GM23338 (cell line): ENCODE results near the gene CLN6. TPM values are rescaled to one million over a fixed set of nuclear protein-coding genes. Genes with fewer than 3 reads are reported as not detected.

Source experiments
- ATAC-seq: fragments of 200-7000 bp; cut with Tn5 transposase; 3 replicates; pipeline ENCODE4 v1.9.1; 2020
- DNase-seq: peaks from one replicate; pipeline ENCODE4 v3.0.0-alpha.2; 2015; ENCODE audit warnings: low spot score
- H2AFZ ChIP-seq: fragments of 200-600 bp; sonication (generic); 2 replicates; pipeline ENCODE4 v1.8.0; 2016; ENCODE audit warnings: antibody characterized with exemption, mild to moderate bottlenecking, moderate library complexity
- H3F3A ChIP-seq: fragments of 200-600 bp; sonication (generic); replicated peaks from 2 replicates; pipeline ENCODE4 v1.8.0; 2017; ENCODE audit warnings: antibody characterized with exemption, mixed run types, low read depth
- H3K27ac ChIP-seq: fragments of 200-600 bp; sonication (generic); 2 replicates; pipeline ENCODE4 v1.6.1; 2016; ENCODE audit warnings: low read depth
- H3K27me3 ChIP-seq: fragments of 200-600 bp; sonication (generic); 2 replicates; pipeline ENCODE4 v1.8.0; 2016; ENCODE audit warnings: mild to moderate bottlenecking, mixed run types, moderate library complexity; ENCODE audit not compliant: insufficient read depth
- H3K36me3 ChIP-seq: fragments of 200-600 bp; sonication (generic); 2 replicates; pipeline ENCODE4 v1.8.0; 2016; ENCODE audit warnings: mild to moderate bottlenecking; ENCODE audit not compliant: insufficient read depth
- H3K4me1 ChIP-seq: fragments of 200-600 bp; sonication (generic); 2 replicates; pipeline ENCODE4 v1.8.0; 2016; ENCODE audit warnings: mild to moderate bottlenecking, moderate library complexity; ENCODE audit not compliant: insufficient read depth
- H3K4me2 ChIP-seq: fragments of 200-600 bp; sonication (generic); 2 replicates; pipeline ENCODE4 v1.7.1; 2017; ENCODE audit warnings: mixed run types
- H3K4me3 ChIP-seq: fragments of 200-600 bp; sonication (generic); 2 replicates; pipeline ENCODE4 v1.6.1; 2016; ENCODE audit warnings: mixed run types
- H3K79me2 ChIP-seq: fragments of 200-600 bp; sonication (generic); replicated peaks from 2 replicates; pipeline ENCODE4 v1.8.0; 2017; ENCODE audit warnings: mild to moderate bottlenecking; ENCODE audit not compliant: insufficient read depth
- H3K9me2 ChIP-seq: fragments of 200-600 bp; sonication (generic); 2 replicates; pipeline ENCODE4 v1.8.0; 2017; ENCODE audit not compliant: insufficient read depth
- H4K20me1 ChIP-seq: fragments of 200-600 bp; sonication (generic); replicated peaks from 2 replicates; pipeline ENCODE4 v1.8.0; 2017; ENCODE audit warnings: mild to moderate bottlenecking; ENCODE audit not compliant: insufficient read depth
- H3K27ac Mint-ChIP-seq: 2 replicates; pipeline ENCODE4 v1.8.0; 2020; ENCODE audit warnings: inconsistent platforms, mild to moderate bottlenecking, moderate library complexity, mixed read lengths
- H3K27me3 Mint-ChIP-seq: 3 replicates; pipeline ENCODE4 v1.8.0; 2022; ENCODE audit warnings: low read depth, mild to moderate bottlenecking, moderate library complexity, mixed read lengths, inconsistent platforms; ENCODE audit not compliant: insufficient read depth, poor library complexity
- H3K36me3 Mint-ChIP-seq: 3 replicates; pipeline ENCODE4 v1.8.0; 2021; ENCODE audit warnings: low read depth, mild to moderate bottlenecking, inconsistent platforms, moderate library complexity, mixed read lengths
- H3K4me1 Mint-ChIP-seq: 3 replicates; pipeline ENCODE4 v1.8.0; 2020; ENCODE audit warnings: mild to moderate bottlenecking, inconsistent platforms, mixed read lengths
- H3K4me3 Mint-ChIP-seq: 3 replicates; pipeline ENCODE4 v1.8.0; 2021; ENCODE audit warnings: moderate library complexity, mild to moderate bottlenecking, inconsistent platforms, mixed read lengths
- H3K9me3 Mint-ChIP-seq: 3 replicates; pipeline ENCODE4 v1.8.0; 2020; ENCODE audit warnings: moderate library complexity, mild to moderate bottlenecking, inconsistent platforms, mixed read lengths
- EZH2 ChIP-seq: fragments of 200-600 bp; sonication (generic); IDR thresholded peaks from one replicate; pipeline ENCODE4 v1.8.0; 2017; ENCODE audit warnings: antibody characterized with exemption, mild to moderate bottlenecking, low read depth; ENCODE audit not compliant: unreplicated experiment
- EZH2phosphoT487 ChIP-seq: fragments of 200-600 bp; sonication (generic); IDR thresholded peaks from one replicate; pipeline ENCODE4 v1.8.1; 2018; ENCODE audit warnings: antibody characterized with exemption; ENCODE audit not compliant: unreplicated experiment
- JUNB ChIP-seq: IDR thresholded peaks from one replicate; pipeline ENCODE4 v1.6.1; 2016; ENCODE audit warnings: antibody characterized with exemption; ENCODE audit not compliant: unreplicated experiment
- NANOG ChIP-seq: IDR thresholded peaks from 2 replicates; pipeline ENCODE4 v1.6.1; 2016; ENCODE audit warnings: antibody characterized with exemption, borderline replicate concordance
- POLR2AphosphoS5 ChIP-seq: IDR thresholded peaks from 2 replicates; pipeline ENCODE4 v1.6.1; 2016; ENCODE audit warnings: antibody characterized with exemption, low read depth
- STAT1 ChIP-seq: IDR thresholded peaks from one replicate; pipeline ENCODE4 v1.6.1; 2016; ENCODE audit warnings: antibody characterized with exemption; ENCODE audit not compliant: unreplicated experiment
- ZNF114 ChIP-seq: fragments of 250-450 bp; sonication (Bioruptor Pico); IDR thresholded peaks from 2 replicates; pipeline ENCODE4 v1.5.0; 2020; ENCODE audit warnings: mild to moderate bottlenecking, moderate library complexity
- ZNF331 ChIP-seq: fragments of 250-450 bp; sonication (Bioruptor Pico); IDR thresholded peaks from 2 replicates; pipeline ENCODE4 v1.5.0; 2020; ENCODE audit warnings: low read depth, mild to moderate bottlenecking, moderate library complexity
- polyA plus RNA-seq: library from polyadenylated mRNA; unstranded; fragments of >200 nt; fragmentation: Nextera tagmentation; extraction: Ambion mirVana; gene quantifications from 2 replicates; pipeline ENCODE4 v1.2.1, GENCODE V29; 2016
- total RNA-seq: library from RNA; depleted of rRNA; stranded (reverse); fragments of >200 nt; shearing (Covaris generic); gene quantifications from 2 replicates; pipeline ENCODE4 v1.2.3, GENCODE V29; 2014
- TF ChIP-seq, protein P1 (sequence below): fragments of 250-450 bp; sonication (Bioruptor Pico); IDR thresholded peaks from 2 replicates; pipeline ENCODE4 v1.5.0; 2020; ENCODE audit warnings: mild to moderate bottlenecking, moderate library complexity
- TF ChIP-seq, protein P2 (sequence below): IDR thresholded peaks from one replicate; pipeline ENCODE4 v1.6.1; 2018; ENCODE audit warnings: antibody characterized with exemption; ENCODE audit not compliant: unreplicated experiment

Gene CLN6
- total and polyA plus RNA-seq, 2 experiments from 2014 or later, result 20.7 to 69.5 TPM

DNA sequence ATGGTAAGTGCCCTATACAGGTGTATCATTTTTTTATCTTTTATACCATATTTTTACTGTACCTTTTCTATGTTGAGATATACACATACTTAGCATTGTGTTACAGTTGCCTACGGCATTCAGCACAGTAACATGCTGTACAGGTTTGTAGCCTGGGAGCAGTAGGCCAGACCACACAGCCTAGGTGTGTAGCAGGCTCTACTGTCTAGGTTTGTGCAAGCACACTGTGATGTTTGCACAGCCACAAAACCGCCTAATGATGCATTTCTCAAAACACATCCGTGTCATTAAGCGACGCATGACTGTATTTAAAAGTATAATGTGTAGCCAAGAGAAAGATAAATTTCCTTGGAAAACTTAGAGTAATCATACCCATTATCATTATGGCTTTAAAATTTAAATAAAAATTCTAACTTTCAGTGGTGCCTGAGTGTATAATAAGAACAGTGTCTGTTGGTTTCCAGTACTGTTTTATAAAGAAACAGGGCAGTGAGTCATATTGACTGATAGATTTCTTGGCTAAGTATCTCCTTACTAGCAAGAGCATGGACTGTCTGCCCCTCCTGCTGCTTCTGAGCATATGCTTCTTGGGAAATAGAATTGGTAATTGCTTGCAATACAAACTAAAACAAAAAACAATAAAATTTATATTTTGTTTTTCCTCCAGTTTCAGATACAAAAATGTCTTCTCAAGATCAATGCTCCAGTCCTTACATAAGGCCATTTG, 42.7 kb downstream of the CLN6 start:
- Histone ChIP-seq H4K20me1 (no peaks in the 10 kb centered on the region; the same call in 1 of the 2 replicates), H3K79me2 (no peaks in the 10 kb centered on the region), H3K4me1 (no peaks in the 10 kb centered on the region), H3F3A (no peaks in the 10 kb centered on the region), H3K4me3 (no peak overlapping the region), H3K27ac (no peak overlapping the region), H3K36me3 (peaks cover 5% of the 10 kb centered on the region; the same call in 1 of the 2 replicates), H3K4me2 (no peak overlapping the region), H3K9me2 (peaks cover 4% of the 10 kb centered on the region; the same call in 1 of the 2 replicates), H2AFZ (no peak overlapping the region), H3K27me3 (no peaks in the 10 kb centered on the region)
- Mint-ChIP-seq H3K36me3 (peaks cover 30% of the 10 kb centered on the region), H3K27me3 (no peaks in the 10 kb centered on the region), H3K27ac (no peak overlapping the region), H3K9me3 (no peaks in the 10 kb centered on the region), H3K4me3 (no peak overlapping the region), H3K4me1 (peaks cover 10% of the 10 kb centered on the region)
- no peak for ATAC-seq
- no peak for TF ChIP-seq NANOG
- no peak for DNase-seq

DNA sequence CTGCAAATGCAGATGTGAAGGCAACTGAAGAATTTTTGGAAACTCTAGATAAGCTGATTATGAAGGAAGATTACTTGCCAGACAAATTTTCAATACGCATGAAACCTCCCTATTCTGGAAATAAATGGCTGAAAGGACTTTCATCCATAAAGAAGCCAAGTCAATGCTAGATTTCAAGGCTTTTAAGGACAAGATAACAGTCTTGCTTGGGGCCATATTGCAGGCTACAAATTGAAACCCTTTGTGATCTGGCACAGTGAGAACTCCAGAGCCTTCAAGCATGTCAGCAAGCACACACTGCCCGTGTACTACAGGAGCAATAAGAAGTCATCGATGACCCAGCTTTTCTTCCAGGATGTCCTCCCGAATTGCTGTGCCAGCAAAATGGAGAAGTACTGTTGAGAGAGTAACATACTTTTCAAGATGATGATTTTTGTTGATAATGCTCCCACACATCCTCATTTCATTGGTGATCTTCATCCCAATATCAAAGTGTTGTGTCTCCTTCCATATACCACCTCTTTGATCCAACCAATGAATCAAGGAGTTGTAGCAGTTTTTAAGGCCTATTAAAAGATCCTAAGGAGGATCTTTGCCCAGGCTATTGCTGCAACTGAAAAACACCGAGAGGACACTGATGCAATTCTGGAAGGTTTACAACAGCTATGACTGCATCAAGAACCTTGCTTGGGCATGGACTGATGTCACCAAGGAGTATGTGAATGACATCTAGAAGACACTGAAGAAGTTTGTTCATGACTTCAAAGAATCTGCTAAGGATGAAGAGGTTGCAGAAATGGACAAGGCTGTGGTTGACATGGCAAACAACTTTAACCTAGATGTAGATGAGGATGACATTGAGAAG, 44.7 kb downstream of the CLN6 start:
- Histone ChIP-seq H4K20me1 (no peaks in the 10 kb centered on the region; the same call in 1 of the 2 replicates), H3K9me2 (peaks cover 4% of the 10 kb centered on the region; the same call in 1 of the 2 replicates), H3K79me2 (no peaks in the 10 kb centered on the region), H3K27ac (no peak overlapping the region), H3F3A (no peaks in the 10 kb centered on the region), H3K4me3 (no peak overlapping the region), H3K4me1 (no peaks in the 10 kb centered on the region), H3K36me3 (peaks cover 11% of the 10 kb centered on the region), H2AFZ (no peak overlapping the region), H3K4me2 (no peak overlapping the region), H3K27me3 (no peaks in the 10 kb centered on the region)
- DNase-seq (no peak), ATAC-seq (no peak)
- no peak overlapping the region for H3K4me3 Mint-ChIP-seq
- no peaks in the 10 kb centered on the region for H3K4me1 Mint-ChIP-seq
- no peak overlapping the region for H3K27ac Mint-ChIP-seq
- H3K9me3 Mint-ChIP-seq, result no peaks in the 10 kb centered on the region
- H3K27me3 Mint-ChIP-seq, result no peaks in the 10 kb centered on the region
- peaks cover 38% of the 10 kb centered on the region for H3K36me3 Mint-ChIP-seq
- no peak for TF ChIP-seq STAT1
- no peak for TF ChIP-seq EZH2
- no peak for TF ChIP-seq EZH2phosphoT487
- TF ChIP-seq, protein P1, sequence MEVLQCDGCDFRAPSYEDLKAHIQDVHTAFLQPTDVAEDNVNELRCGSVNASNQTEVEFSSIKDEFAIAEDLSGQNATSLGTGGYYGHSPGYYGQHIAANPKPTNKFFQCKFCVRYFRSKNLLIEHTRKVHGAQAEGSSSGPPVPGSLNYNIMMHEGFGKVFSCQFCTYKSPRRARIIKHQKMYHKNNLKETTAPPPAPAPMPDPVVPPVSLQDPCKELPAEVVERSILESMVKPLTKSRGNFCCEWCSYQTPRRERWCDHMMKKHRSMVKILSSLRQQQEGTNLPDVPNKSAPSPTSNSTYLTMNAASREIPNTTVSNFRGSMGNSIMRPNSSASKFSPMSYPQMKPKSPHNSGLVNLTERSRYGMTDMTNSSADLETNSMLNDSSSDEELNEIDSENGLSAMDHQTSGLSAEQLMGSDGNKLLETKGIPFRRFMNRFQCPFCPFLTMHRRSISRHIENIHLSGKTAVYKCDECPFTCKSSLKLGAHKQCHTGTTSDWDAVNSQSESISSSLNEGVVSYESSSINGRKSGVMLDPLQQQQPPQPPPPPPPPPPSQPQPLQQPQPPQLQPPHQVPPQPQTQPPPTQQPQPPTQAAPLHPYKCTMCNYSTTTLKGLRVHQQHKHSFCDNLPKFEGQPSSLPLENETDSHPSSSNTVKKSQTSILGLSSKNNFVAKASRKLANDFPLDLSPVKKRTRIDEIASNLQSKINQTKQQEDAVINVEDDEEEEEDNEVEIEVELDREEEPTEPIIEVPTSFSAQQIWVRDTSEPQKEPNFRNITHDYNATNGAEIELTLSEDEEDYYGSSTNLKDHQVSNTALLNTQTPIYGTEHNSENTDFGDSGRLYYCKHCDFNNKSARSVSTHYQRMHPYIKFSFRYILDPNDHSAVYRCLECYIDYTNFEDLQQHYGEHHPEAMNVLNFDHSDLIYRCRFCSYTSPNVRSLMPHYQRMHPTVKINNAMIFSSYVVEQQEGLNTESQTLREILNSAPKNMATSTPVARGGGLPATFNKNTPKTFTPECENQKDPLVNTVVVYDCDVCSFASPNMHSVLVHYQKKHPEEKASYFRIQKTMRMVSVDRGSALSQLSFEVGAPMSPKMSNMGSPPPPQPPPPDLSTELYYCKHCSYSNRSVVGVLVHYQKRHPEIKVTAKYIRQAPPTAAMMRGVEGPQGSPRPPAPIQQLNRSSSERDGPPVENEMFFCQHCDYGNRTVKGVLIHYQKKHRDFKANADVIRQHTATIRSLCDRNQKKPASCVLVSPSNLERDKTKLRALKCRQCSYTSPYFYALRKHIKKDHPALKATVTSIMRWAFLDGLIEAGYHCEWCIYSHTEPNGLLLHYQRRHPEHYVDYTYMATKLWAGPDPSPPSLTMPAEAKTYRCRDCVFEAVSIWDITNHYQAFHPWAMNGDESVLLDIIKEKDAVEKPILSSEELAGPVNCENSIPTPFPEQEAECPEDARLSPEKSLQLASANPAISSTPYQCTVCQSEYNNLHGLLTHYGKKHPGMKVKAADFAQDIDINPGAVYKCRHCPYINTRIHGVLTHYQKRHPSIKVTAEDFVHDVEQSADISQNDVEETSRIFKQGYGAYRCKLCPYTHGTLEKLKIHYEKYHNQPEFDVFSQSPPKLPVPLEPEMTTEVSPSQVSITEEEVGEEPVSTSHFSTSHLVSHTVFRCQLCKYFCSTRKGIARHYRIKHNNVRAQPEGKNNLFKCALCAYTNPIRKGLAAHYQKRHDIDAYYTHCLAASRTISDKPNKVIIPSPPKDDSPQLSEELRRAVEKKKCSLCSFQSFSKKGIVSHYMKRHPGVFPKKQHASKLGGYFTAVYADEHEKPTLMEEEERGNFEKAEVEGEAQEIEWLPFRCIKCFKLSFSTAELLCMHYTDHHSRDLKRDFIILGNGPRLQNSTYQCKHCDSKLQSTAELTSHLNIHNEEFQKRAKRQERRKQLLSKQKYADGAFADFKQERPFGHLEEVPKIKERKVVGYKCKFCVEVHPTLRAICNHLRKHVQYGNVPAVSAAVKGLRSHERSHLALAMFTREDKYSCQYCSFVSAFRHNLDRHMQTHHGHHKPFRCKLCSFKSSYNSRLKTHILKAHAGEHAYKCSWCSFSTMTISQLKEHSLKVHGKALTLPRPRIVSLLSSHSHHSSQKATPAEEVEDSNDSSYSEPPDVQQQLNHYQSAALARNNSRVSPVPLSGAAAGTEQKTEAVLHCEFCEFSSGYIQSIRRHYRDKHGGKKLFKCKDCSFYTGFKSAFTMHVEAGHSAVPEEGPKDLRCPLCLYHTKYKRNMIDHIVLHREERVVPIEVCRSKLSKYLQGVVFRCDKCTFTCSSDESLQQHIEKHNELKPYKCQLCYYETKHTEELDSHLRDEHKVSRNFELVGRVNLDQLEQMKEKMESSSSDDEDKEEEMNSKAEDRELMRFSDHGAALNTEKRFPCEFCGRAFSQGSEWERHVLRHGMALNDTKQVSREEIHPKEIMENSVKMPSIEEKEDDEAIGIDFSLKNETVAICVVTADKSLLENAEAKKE (CRISPR knock-in tag), result no peak
- TF ChIP-seq NANOG, result no peak
- TF ChIP-seq JUNB, result no peak
- TF ChIP-seq, protein P2, sequence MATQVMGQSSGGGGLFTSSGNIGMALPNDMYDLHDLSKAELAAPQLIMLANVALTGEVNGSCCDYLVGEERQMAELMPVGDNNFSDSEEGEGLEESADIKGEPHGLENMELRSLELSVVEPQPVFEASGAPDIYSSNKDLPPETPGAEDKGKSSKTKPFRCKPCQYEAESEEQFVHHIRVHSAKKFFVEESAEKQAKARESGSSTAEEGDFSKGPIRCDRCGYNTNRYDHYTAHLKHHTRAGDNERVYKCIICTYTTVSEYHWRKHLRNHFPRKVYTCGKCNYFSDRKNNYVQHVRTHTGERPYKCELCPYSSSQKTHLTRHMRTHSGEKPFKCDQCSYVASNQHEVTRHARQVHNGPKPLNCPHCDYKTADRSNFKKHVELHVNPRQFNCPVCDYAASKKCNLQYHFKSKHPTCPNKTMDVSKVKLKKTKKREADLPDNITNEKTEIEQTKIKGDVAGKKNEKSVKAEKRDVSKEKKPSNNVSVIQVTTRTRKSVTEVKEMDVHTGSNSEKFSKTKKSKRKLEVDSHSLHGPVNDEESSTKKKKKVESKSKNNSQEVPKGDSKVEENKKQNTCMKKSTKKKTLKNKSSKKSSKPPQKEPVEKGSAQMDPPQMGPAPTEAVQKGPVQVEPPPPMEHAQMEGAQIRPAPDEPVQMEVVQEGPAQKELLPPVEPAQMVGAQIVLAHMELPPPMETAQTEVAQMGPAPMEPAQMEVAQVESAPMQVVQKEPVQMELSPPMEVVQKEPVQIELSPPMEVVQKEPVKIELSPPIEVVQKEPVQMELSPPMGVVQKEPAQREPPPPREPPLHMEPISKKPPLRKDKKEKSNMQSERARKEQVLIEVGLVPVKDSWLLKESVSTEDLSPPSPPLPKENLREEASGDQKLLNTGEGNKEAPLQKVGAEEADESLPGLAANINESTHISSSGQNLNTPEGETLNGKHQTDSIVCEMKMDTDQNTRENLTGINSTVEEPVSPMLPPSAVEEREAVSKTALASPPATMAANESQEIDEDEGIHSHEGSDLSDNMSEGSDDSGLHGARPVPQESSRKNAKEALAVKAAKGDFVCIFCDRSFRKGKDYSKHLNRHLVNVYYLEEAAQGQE, result no peak
- no peak for TF ChIP-seq ZNF114 (CRISPR knock-in tag)
- TF ChIP-seq POLR2AphosphoS5, result no peak
- no peak for TF ChIP-seq ZNF331 (CRISPR knock-in tag)
